GM12878 (cell line): Measurements from ENCODE around the gene ARHGAP19.

Experiments
- BHLHE40 ChIP-seq, 2 experiments: fragments of 450-650 bp in 1 of 2; IDR thresholded peaks; 2 replicates each; pipeline ENCODE4 v1.6.1; 2011 to 2017; ENCODE audit warnings: low read depth in 2 of 2, borderline replicate concordance in 1 of 2, improper control_type of control experiment in 1 of 2, low read length in 1 of 2, mild to moderate bottlenecking in 1 of 2
- CBFB ChIP-seq: IDR thresholded peaks from 2 replicates; pipeline ENCODE4 v1.6.1; 2016; ENCODE audit warnings: antibody characterized with exemption, low read depth
- CTCF ChIP-seq, 3 experiments: IDR thresholded peaks in 2 of 3; conservative IDR thresholded peaks in 1 of 3; 2 replicates each; pipeline ENCODE4 v1.5.1; 2011; ENCODE audit warnings: low read depth in 3 of 3, low read length in 3 of 3, mild to moderate bottlenecking in 3 of 3, control low read depth in 2 of 3, moderate library complexity in 2 of 3, inconsistent platforms in 1 of 3, mixed read lengths in 1 of 3; ENCODE audit not compliant: control insufficient read depth in 2 of 3, insufficient read depth in 1 of 3; ENCODE audit errors: extremely low read depth in 1 of 3
- EP300 ChIP-seq, 2 experiments: fragments of 150-350 bp in 1 of 2; IDR thresholded peaks; 2 replicates each; pipeline ENCODE4 v1.6.1; 2011 to 2012; ENCODE audit warnings: low read depth in 2 of 2, low read length in 2 of 2, borderline replicate concordance in 1 of 2, improper control_type of control experiment in 1 of 2, inconsistent platforms in 1 of 2; ENCODE audit not compliant: control insufficient read depth in 1 of 2
- EZH2 ChIP-seq: IDR thresholded peaks from 2 replicates; pipeline ENCODE4 v1.6.1; 2012; ENCODE audit warnings: low read depth, mild to moderate bottlenecking, control low read depth, inconsistent platforms, low read length, borderline replicate concordance; ENCODE audit not compliant: control insufficient read depth
- FOS ChIP-seq: IDR thresholded peaks from 3 replicates; pipeline ENCODE4 v1.6.1; 2011; ENCODE audit warnings: borderline replicate concordance; ENCODE audit not compliant: insufficient read length; ENCODE audit errors: extremely low read depth
- MYC ChIP-seq: IDR thresholded peaks from 2 replicates; pipeline ENCODE4 v1.6.1; 2011; ENCODE audit warnings: mild to moderate bottlenecking, low read length, moderate library complexity, inconsistent platforms; ENCODE audit not compliant: insufficient read depth, insufficient replicate concordance, insufficient read length, severe bottlenecking
- NFYB ChIP-seq: IDR thresholded peaks from 2 replicates; pipeline ENCODE4 v1.6.1; 2011; ENCODE audit warnings: low read depth, mild to moderate bottlenecking, low read length, improper control_type of control experiment, moderate library complexity; ENCODE audit not compliant: insufficient read depth
- POLR2A ChIP-seq: IDR thresholded peaks from 2 replicates; pipeline ENCODE4 v1.6.1; 2011; ENCODE audit warnings: low read depth, mild to moderate bottlenecking, low read length
- RELA ChIP-seq: fragments of 450-650 bp; IDR thresholded peaks from 2 replicates; pipeline ENCODE4 v1.8.0; 2014; ENCODE audit warnings: borderline replicate concordance; ENCODE audit not compliant: partially characterized antibody
- SMC3 ChIP-seq: IDR thresholded peaks from 2 replicates; pipeline ENCODE4 v1.6.1; 2011; ENCODE audit warnings: low read length, improper control_type of control experiment, borderline replicate concordance
- SUZ12 ChIP-seq: fragments of 200-600 bp; sonication (generic); IDR thresholded peaks from one replicate; pipeline ENCODE4 v1.6.1; 2018; ENCODE audit warnings: antibody characterized with exemption, mild to moderate bottlenecking; ENCODE audit not compliant: unreplicated experiment
- USF2 ChIP-seq: IDR thresholded peaks from 2 replicates; pipeline ENCODE4 v1.6.1; 2011; ENCODE audit warnings: low read depth, low read length, improper control_type of control experiment, borderline replicate concordance
- TF ChIP-seq, protein P1 (sequence below): fragments of 450-650 bp; IDR thresholded peaks from 2 replicates; pipeline ENCODE4 v1.6.1; 2016; ENCODE audit warnings: mild to moderate bottlenecking, moderate library complexity, borderline replicate concordance

- TF ChIP-seq RELA: no peak
- no peak for TF ChIP-seq POLR2A
- TF ChIP-seq MYC: no peak
- no peak for TF ChIP-seq BHLHE40 (IDR thresholded peaks at IDR 0.05; ENCODE audit: borderline replicate concordance in 1 of 2, low read depth in 2 of 2, low read length in 1 of 2)
- no peak for TF ChIP-seq CBFB
- no peak for TF ChIP-seq CTCF (IDR thresholded peaks at IDR 0.05 in 2 of 3, conservative IDR thresholded peaks at IDR 0.05 in 1 of 3; ENCODE audit: control insufficient read depth in 2 of 3, extremely low read depth in 1 of 3, insufficient read depth in 1 of 3, low read depth in 3 of 3, low read length in 3 of 3)
- TF ChIP-seq USF2: no peak
- no peak for TF ChIP-seq EP300 (IDR thresholded peaks at IDR 0.05; ENCODE audit: borderline replicate concordance in 1 of 2, control insufficient read depth in 1 of 2, low read depth in 2 of 2, low read length in 2 of 2)
- TF ChIP-seq, protein P1, sequence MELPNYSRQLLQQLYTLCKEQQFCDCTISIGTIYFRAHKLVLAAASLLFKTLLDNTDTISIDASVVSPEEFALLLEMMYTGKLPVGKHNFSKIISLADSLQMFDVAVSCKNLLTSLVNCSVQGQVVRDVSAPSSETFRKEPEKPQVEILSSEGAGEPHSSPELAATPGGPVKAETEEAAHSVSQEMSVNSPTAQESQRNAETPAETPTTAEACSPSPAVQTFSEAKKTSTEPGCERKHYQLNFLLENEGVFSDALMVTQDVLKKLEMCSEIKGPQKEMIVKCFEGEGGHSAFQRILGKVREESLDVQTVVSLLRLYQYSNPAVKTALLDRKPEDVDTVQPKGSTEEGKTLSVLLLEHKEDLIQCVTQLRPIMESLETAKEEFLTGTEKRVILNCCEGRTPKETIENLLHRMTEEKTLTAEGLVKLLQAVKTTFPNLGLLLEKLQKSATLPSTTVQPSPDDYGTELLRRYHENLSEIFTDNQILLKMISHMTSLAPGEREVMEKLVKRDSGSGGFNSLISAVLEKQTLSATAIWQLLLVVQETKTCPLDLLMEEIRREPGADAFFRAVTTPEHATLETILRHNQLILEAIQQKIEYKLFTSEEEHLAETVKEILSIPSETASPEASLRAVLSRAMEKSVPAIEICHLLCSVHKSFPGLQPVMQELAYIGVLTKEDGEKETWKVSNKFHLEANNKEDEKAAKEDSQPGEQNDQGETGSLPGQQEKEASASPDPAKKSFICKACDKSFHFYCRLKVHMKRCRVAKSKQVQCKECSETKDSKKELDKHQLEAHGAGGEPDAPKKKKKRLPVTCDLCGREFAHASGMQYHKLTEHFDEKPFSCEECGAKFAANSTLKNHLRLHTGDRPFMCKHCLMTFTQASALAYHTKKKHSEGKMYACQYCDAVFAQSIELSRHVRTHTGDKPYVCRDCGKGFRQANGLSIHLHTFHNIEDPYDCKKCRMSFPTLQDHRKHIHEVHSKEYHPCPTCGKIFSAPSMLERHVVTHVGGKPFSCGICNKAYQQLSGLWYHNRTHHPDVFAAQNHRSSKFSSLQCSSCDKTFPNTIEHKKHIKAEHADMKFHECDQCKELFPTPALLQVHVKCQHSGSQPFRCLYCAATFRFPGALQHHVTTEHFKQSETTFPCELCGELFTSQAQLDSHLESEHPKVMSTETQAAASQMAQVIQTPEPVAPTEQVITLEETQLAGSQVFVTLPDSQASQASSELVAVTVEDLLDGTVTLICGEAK: no peak
- no peak for TF ChIP-seq FOS
- no peak for TF ChIP-seq SMC3
- no peak for TF ChIP-seq NFYB
- TF ChIP-seq EZH2: no peak
- TF ChIP-seq SUZ12: no peak
These were observed 62.3 kb downstream of the ARHGAP19 start for GRCh38 chr10:97230146-97230545.
